Keratinocyte (primary cell): ENCODE data around the gene YY1.

ENCODE experiments used
- EZH2 ChIP-seq: IDR thresholded peaks from one replicate; pipeline ENCODE4 v1.6.1; 2012; ENCODE audit warnings: inconsistent platforms, mild to moderate bottlenecking, low read length, moderate library complexity
- TF ChIP-seq, protein P1 (sequence below), 3 experiments: IDR thresholded peaks in 1 of 3; conservative IDR thresholded peaks in 1 of 3; optimal IDR thresholded peaks in 1 of 3; 2 replicates in 2 of 3; 3 replicates in 1 of 3; pipeline versions ENCODE3 to v1.5.1; 2011; ENCODE audit warnings: low read length in 3 of 3, mild to moderate bottlenecking in 3 of 3, moderate library complexity in 2 of 3, control low read depth in 1 of 3, inconsistent platforms in 1 of 3; ENCODE audit not compliant: insufficient read depth in 2 of 3; ENCODE audit errors: extremely low read depth in 1 of 3

DNA sequence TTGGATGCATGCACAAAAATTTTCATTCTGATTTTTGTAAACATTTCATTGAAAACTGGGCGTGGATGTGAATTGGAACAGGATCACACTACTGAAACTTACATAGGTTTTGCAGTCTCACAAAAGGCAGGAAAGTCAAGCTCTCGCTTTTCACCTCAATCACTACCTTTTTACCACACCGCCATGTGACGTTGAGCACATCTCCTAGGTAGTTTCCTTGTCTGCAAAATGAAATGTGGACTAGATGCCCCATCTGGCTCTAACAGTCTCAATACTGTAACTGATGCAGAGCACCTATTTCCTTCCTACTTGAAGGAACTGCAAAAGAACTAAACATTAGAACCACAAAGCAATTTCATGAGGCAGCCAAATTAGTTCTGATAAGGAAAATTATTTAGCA is 4.4 kb upstream of the YY1 start:
- TF ChIP-seq, protein P1, sequence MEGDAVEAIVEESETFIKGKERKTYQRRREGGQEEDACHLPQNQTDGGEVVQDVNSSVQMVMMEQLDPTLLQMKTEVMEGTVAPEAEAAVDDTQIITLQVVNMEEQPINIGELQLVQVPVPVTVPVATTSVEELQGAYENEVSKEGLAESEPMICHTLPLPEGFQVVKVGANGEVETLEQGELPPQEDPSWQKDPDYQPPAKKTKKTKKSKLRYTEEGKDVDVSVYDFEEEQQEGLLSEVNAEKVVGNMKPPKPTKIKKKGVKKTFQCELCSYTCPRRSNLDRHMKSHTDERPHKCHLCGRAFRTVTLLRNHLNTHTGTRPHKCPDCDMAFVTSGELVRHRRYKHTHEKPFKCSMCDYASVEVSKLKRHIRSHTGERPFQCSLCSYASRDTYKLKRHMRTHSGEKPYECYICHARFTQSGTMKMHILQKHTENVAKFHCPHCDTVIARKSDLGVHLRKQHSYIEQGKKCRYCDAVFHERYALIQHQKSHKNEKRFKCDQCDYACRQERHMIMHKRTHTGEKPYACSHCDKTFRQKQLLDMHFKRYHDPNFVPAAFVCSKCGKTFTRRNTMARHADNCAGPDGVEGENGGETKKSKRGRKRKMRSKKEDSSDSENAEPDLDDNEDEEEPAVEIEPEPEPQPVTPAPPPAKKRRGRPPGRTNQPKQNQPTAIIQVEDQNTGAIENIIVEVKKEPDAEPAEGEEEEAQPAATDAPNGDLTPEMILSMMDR (optimal IDR thresholded peaks at IDR 0.05 in 1 of 3, IDR thresholded peaks at IDR 0.05 in 1 of 3, conservative IDR thresholded peaks at IDR 0.05 in 1 of 3; ENCODE audit: extremely low read depth in 1 of 3, insufficient read depth in 2 of 3, low read length in 3 of 3) = no peak
- TF ChIP-seq EZH2 = no peak
